Liver (tissue), 9 donors: ENCODE measurements around the gene BEND3. TPM values are rescaled to one million over a fixed set of nuclear protein-coding genes. Genes with fewer than 3 reads are reported as not detected.

Experiments used
- DNase-seq: peaks from one replicate; pipeline ENCODE4 v3.0.0-alpha.2; 2017; ENCODE audit warnings: low spot score
- H3K27ac ChIP-seq, 2 donors: one replicate each; pipeline ENCODE4 v1.7.0; 2013; ENCODE audit warnings: inconsistent platforms in 2 of 2, low read length in 2 of 2, control low read depth in 1 of 2, low read depth in 1 of 2, mild to moderate bottlenecking in 1 of 2
- H3K27me3 ChIP-seq, 4 donors: one replicate each; pipeline versions ENCODE4 v1.6.1 to v1.7.0; 2013; ENCODE audit warnings: low read length in 3 of 4, inconsistent platforms in 1 of 4, mild to moderate bottlenecking in 1 of 4, moderate library complexity in 1 of 4; ENCODE audit not compliant: control insufficient read depth in 4 of 4, insufficient read depth in 4 of 4
- H3K36me3 ChIP-seq, 4 donors: one replicate each; pipeline versions ENCODE4 v1.6.1 to v1.7.0; 2013; ENCODE audit warnings: low read length in 3 of 4, mild to moderate bottlenecking in 3 of 4, low read depth in 1 of 4, moderate library complexity in 1 of 4; ENCODE audit not compliant: control insufficient read depth in 4 of 4, insufficient read depth in 3 of 4
- H3K4me1 ChIP-seq, 4 donors: one replicate each; pipeline versions ENCODE4 v1.6.1 to v1.7.0; 2013; ENCODE audit warnings: low read length in 3 of 4, mild to moderate bottlenecking in 3 of 4, moderate library complexity in 1 of 4; ENCODE audit not compliant: control insufficient read depth in 4 of 4, insufficient read depth in 4 of 4
- H3K4me3 ChIP-seq, 3 donors: one replicate each; pipeline versions ENCODE4 v1.6.1 to v1.7.0; 2013; ENCODE audit warnings: low read length in 3 of 3, control low read depth in 1 of 3, low read depth in 1 of 3, mild to moderate bottlenecking in 1 of 3
- H3K9ac ChIP-seq, 2 donors: one replicate each; pipeline ENCODE4 v1.7.0; 2013; ENCODE audit warnings: low read length in 2 of 2, mild to moderate bottlenecking in 2 of 2, moderate library complexity in 2 of 2, control low read depth in 1 of 2, low read depth in 1 of 2
- H3K9me3 ChIP-seq, 4 donors: one replicate each; pipeline versions ENCODE4 v1.6.1 to v1.7.0; 2013; ENCODE audit warnings: low read length in 3 of 4; ENCODE audit not compliant: control insufficient read depth in 4 of 4
- ATF3 ChIP-seq: IDR thresholded peaks from 2 replicates; pipeline ENCODE4 v1.6.1; 2016; ENCODE audit warnings: antibody characterized with exemption
- CTCF ChIP-seq: fragments of 150-350 bp; IDR thresholded peaks from 2 replicates; pipeline ENCODE4 v1.5.1; 2017; ENCODE audit warnings: improper control_type of control experiment, low read depth, low read length; ENCODE audit not compliant: missing input control
- FOXA1 ChIP-seq: IDR thresholded peaks from 2 replicates; pipeline ENCODE4 v1.6.1; 2016; ENCODE audit warnings: antibody characterized with exemption
- FOXA2 ChIP-seq: IDR thresholded peaks from 2 replicates; pipeline ENCODE4 v1.6.1; 2016; ENCODE audit warnings: antibody characterized with exemption
- GABPA ChIP-seq, 2 donors: IDR thresholded peaks in 1 of 2; conservative IDR thresholded peaks in 1 of 2; 2 replicates each; pipeline ENCODE4 v1.6.1; 2016; ENCODE audit warnings: antibody characterized with exemption in 2 of 2, mild to moderate bottlenecking in 1 of 2, moderate library complexity in 1 of 2
- HNF4A ChIP-seq, 2 donors: conservative IDR thresholded peaks; 2 replicates each; pipeline ENCODE4 v1.6.1; 2016; ENCODE audit warnings: antibody characterized with exemption in 2 of 2, mild to moderate bottlenecking in 2 of 2
- HNF4G ChIP-seq: IDR thresholded peaks from 2 replicates; pipeline ENCODE4 v1.6.1; 2016; ENCODE audit warnings: antibody characterized with exemption
- JUND ChIP-seq, 2 donors: IDR thresholded peaks; 2 replicates each; pipeline ENCODE4 v1.6.1; 2016; ENCODE audit warnings: antibody characterized with exemption in 2 of 2
- MAX ChIP-seq: IDR thresholded peaks from 2 replicates; pipeline ENCODE4 v1.6.1; 2016; ENCODE audit warnings: antibody characterized with exemption
- NR2F2 ChIP-seq: IDR thresholded peaks from 2 replicates; pipeline ENCODE4 v1.6.1; 2016; ENCODE audit warnings: antibody characterized with exemption
- RAD21 ChIP-seq, 2 donors: IDR thresholded peaks; 2 replicates each; pipeline ENCODE4 v1.6.1; 2016; ENCODE audit warnings: antibody characterized with exemption in 2 of 2, mild to moderate bottlenecking in 2 of 2
- REST ChIP-seq: IDR thresholded peaks from 2 replicates; pipeline ENCODE4 v1.6.1; 2016; ENCODE audit warnings: antibody characterized with exemption, mild to moderate bottlenecking
- RXRA ChIP-seq, 2 donors: IDR thresholded peaks; 2 replicates each; pipeline ENCODE4 v1.6.1; 2017 to 2018; ENCODE audit warnings: antibody characterized with exemption in 2 of 2, mild to moderate bottlenecking in 1 of 2
- SP1 ChIP-seq: IDR thresholded peaks from 2 replicates; pipeline ENCODE4 v1.6.1; 2018; ENCODE audit warnings: antibody characterized with exemption, mild to moderate bottlenecking
- TAF1 ChIP-seq: conservative IDR thresholded peaks from 2 replicates; pipeline ENCODE4 v1.6.1; 2016; ENCODE audit warnings: antibody characterized with exemption, mild to moderate bottlenecking
- YY1 ChIP-seq: IDR thresholded peaks from 2 replicates; pipeline ENCODE4 v1.6.1; 2016; ENCODE audit warnings: antibody characterized with exemption, mild to moderate bottlenecking
- ZBTB33 ChIP-seq: IDR thresholded peaks from 2 replicates; pipeline ENCODE4 v1.6.1; 2016; ENCODE audit warnings: antibody characterized with exemption
- WGBS: extraction: QIAGEN DNeasy Blood & Tissue Kit; methylation state at CpG from one replicate; pipeline ENCODE4 v1.1.7; 2013; 5-methylcytosine and 5-hydroxymethylcytosine counted together
- polyA plus RNA-seq, 2 donors: library from polyadenylated mRNA; stranded (reverse) in 1 of 2; unstranded in 1 of 2; fragments of 200-250 nt in 1 of 2; fragments of >200 nt in 1 of 2; fragmentation: Nextera tagmentation in 1 of 2; extraction: Ambion mirVana in 1 of 2; gene quantifications; one replicate each; pipeline versions ENCODE4 v1.2.1 to v1.2.3, GENCODE V29; 2013 to 2015
- total RNA-seq, 2 donors: library from RNA; depleted of rRNA; stranded (reverse); fragments of >200 nt; gene quantifications; one replicate each; pipeline ENCODE4 v1.2.3, GENCODE V29; 2014
- donor health status: healthy.
- donor health status: healthy.
- donor health status: healthy.
- donor health status: healthy.
- donor health status: healthy.

BEND3 gene
- total and polyA plus RNA-seq, 4 donors: 0.47 to 1.7 (median 1.2) TPM

GRCh38 chr6:107128175-107128574, 12.9 kb upstream of the BEND3 start:
- H3K9me3 ChIP-seq: no peaks in the 10 kb centered on the region
- no peak for DNase-seq
- WGBS: 94% methylated on average over 1 of the region's 1 CpG

GRCh38 chr6:107125771-107126170, 10.5 kb upstream of the BEND3 start:
- no peak for DNase-seq
- Histone ChIP-seq H3K9me3 (no peaks in the 10 kb centered on the region), H3K9ac (no peak overlapping the region), H3K4me3 (no peak overlapping the region), H3K27ac (no peak overlapping the region), H3K27me3 (no peaks in the 10 kb centered on the region), H3K36me3 (no peaks in the 10 kb centered on the region), H3K4me1 (no peaks in the 10 kb centered on the region)
- WGBS: 91% methylated on average over 5 of the region's 5 CpGs
- TF ChIP-seq GABPA (IDR thresholded peaks at IDR 0.05 in 1 of 2, conservative IDR thresholded peaks at IDR 0.05 in 1 of 2) (no peak), JUND (IDR thresholded peaks at IDR 0.05) (no peak), YY1 (no peak), REST (no peak), SP1 (no peak), RAD21 (IDR thresholded peaks at IDR 0.05) (no peak), HNF4G (no peak), MAX (no peak), FOXA2 (no peak), TAF1 (no peak), HNF4A (conservative IDR thresholded peaks at IDR 0.05) (no peak), FOXA1 (no peak), RXRA (IDR thresholded peaks at IDR 0.05) (no peak)

More at GRCh38 chr6:107128175-107128574, 12.9 kb upstream of the BEND3 start:
- Histone ChIP-seq H3K4me1 (peaks cover 0 to 2% (median 0%) of the 10 kb centered on the region in 4 donors), H3K9ac (no peak overlapping the region), H3K4me3 (no peak overlapping the region), H3K27me3 (no peaks in the 10 kb centered on the region), H3K36me3 (no peaks in the 10 kb centered on the region), H3K27ac (no peak overlapping the region)
- TF ChIP-seq TAF1 (no peak), JUND (IDR thresholded peaks at IDR 0.05) (no peak), YY1 (no peak), RAD21 (IDR thresholded peaks at IDR 0.05) (no peak), CTCF (no peak), HNF4A (conservative IDR thresholded peaks at IDR 0.05) (no peak), MAX (no peak), NR2F2 (no peak), ATF3 (no peak), GABPA (IDR thresholded peaks at IDR 0.05 in 1 of 2, conservative IDR thresholded peaks at IDR 0.05 in 1 of 2) (no peak), ZBTB33 (no peak)
